Stimulated activated CD4-positive, alpha-beta T cell treated with anti-CD3 and anti-CD28 coated beads, Interleukin-2, amount 100 ng/mL, for 48 hours (primary cell): ENCODE measurements around the gene SCARF2.

Experiments used
- DNase-seq, 2 donors: peaks; one replicate each; pipeline ENCODE4 v3.0.0-alpha.2; 2020

The SCARF2 gene

DNA sequence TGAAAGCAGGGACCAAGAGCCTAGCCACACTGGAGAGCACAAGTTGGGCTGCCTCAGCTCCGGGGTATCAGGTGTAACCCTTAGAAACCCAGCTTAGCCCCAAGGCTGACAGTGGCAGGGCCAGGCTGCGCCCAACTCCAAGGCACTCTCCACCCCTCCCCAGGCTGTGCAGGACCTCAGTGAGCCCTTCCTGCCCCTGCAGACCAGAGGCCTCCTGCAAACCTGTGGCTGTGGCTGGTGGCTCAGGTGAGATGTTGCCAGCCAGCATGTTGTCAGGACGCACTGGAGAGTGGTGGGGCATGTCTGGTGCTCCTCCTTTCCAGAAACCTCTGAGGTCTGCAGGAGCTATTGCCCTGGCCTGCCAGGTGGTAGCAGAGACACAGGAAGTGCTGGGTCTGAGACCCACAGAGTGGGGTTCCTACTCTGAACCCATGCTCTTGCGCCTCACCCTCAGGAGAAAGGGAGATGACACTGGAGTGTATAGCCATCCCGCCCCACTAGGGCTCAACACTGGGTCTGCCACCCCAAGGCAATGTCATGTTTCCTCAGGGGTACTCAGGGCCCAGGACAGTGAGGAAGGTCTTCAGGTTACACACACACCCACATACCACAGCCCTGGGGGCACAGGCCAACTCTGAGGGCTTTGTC is 2.4 kb upstream of the SCARF2 start:
- DNase-seq = no peak

DNA sequence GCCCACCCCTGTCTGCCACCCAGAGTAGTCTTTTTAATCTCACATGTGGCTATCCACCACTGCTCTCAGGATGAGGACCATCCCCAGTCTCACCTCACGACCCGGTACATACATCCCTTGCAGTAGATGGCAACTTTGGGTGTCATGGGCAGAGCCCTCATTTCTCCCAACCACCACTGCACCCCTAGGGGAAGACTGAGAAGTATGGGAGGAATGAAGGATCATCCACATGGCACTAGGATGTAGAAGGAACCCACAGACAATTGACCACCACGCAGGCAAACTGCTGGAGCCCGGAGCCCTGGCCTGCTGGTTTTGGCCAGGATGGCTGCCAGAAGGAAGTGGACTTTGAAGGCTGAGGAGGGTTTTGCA is 1.9 kb upstream of the SCARF2 start:
- no peak for DNase-seq

DNA sequence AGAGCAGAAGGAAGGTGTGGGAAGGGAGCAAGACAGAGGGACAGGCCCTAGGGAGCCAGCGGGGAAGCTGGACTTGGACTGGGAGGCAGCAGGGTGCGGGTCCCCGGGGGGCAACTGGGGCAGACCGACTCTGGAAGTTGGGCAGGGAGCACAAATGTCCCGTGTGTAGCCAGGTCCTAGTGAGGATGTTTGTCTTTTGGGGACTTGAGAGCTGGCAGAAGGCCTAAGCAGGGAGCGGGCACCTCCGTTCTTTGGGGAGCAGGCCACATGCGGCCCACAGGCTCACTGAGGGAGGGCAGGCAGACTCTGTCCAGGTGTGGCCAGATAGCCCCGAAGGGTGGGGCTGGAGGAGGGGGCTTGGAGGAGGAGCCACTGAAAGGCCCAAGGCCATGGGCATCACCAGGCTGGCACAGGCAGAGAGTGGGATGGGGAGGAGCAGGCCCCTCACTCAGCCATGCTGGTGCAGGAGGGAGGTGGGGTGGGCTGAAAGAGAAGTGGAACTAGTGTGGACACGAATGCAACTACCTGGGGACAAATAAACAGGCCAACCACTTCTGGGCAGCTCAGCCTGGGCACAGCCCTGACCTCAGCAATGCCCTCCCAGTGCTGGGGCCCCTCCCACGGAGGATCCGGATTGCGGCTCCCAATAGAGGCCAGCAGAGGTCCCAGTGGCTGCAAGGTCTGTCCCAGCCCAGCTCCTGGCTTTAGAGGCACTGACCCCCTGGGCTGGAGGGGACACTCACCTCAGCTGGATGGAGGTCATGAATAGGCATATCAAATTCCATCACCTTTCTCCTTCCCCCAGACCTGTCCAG is 1.3 kb upstream of the SCARF2 start:
- no peak for DNase-seq

DNA sequence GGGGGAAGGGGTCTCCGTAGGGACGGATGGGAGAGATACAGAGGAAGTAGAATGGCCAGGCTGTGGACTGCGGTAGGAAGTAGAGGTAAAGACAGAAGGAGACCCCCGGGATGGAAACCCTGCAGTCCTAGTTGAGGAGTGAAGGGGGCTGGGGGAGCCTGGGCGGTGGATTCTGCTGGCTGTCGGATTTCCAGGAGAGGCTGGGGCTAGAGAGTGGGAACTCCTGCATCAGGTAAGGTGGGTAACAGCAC is 727 bp upstream of the SCARF2 start:
- no peak for DNase-seq

- DNase-seq = no peak
Observed at GRCh38 chr22:20436768-20437612, 635 bp downstream of the SCARF2 start.

GRCh38 chr22:20436307-20436767 is 1.3 kb downstream of the SCARF2 start:
- DNase-seq = no peak

- DNase-seq = no peak
Observed at GRCh38 chr22:20435436-20436306, 2.0 kb downstream of the SCARF2 start.

- DNase-seq = no peak
Observed at GRCh38 chr22:20434773-20435172, 2.9 kb downstream of the SCARF2 start.

DNA sequence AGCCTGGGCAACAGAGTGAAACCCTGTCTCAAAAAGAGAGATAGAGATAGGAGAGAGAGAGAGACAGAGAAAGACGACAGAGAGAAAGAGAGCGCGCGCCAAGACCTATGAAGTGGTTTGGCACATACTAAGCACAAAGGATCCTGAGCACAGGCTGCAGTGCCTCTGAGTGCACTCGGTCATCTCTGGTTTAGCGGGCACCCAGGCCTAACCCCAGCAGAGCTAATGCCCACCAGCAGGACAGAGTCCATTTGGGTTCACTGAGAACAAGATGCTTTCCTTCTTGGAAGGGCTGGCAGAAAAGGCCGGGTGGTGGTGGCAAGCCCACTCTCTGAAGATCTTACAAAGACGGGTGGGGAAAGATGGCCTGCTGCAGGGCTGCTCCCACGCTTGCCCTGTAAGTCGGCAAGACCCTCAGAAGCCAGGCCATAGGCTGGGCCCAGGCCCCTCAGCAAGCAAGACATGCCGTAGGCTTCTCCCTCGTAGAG is 3.3 kb downstream of the SCARF2 start:
- no peak for DNase-seq

DNA sequence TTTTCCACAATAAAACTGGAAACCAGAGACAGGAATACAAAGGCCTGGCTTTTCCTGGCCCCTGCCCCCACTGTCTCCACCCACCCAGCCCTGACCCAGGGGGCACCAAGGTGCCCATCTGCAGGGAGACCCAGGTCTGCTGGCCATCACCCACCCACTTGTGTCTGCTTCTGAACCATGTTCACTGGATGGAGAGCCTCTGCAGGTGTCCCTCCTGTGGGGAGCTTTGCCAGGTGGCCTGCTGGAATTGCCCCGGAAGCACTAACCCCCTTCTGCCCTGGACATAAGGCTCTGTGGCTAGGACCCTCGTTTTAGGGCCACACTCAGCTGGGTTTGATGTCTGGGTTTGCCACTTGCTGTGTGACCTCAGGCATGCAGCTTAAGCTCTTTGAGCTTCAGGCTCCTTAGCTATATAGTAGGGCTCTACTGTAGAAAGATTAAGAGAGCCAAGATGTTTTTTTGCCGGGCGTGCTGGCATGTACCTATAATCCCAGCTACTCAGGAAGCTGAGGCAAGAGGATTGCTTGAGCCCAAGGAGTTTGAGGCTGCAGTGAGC is 3.9 kb downstream of the SCARF2 start:
- DNase-seq = no peak

DNA sequence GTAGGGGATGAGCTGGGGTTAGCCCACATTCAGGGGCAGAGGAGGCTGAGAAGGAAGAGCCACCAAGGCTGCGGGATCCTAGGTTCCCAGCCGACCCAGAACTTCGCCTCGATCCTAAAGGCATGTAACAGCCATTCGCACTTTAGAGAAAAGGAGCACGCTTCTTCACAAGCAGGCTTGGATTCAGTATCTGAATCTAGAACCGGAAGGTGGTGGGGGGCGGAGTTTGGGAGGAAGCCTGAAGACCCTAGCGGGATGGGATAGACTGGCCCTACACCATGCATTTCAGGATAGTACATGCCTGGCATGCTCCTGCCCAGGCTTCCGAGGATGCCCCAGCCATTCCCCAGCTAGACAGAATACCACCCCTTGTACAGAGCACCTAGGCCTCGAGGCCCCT is 4.4 kb downstream of the SCARF2 start:
- no peak for DNase-seq

DNA sequence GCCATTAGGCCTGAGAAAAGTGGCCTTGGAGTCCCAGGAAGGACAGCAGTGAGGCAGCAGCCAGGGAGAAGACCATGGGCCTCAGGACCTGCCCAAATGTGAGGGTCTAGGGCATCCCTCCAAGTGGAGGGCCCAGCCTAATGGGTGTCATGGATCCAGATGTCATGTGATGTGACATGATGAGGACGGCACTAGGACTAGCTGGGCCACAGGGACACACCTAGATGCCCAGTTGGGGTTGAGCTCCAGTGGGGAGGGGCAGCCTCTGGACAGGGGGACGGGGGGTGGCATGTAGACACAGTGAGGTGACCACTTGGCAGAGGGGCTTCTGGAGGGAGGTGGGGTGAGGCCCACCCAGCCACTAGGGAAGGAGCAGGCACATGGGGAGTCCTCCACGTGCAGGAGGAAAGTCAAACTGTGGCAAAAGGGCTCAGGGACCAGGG is 5.4 kb downstream of the SCARF2 start:
- DNase-seq = no peak

DNA sequence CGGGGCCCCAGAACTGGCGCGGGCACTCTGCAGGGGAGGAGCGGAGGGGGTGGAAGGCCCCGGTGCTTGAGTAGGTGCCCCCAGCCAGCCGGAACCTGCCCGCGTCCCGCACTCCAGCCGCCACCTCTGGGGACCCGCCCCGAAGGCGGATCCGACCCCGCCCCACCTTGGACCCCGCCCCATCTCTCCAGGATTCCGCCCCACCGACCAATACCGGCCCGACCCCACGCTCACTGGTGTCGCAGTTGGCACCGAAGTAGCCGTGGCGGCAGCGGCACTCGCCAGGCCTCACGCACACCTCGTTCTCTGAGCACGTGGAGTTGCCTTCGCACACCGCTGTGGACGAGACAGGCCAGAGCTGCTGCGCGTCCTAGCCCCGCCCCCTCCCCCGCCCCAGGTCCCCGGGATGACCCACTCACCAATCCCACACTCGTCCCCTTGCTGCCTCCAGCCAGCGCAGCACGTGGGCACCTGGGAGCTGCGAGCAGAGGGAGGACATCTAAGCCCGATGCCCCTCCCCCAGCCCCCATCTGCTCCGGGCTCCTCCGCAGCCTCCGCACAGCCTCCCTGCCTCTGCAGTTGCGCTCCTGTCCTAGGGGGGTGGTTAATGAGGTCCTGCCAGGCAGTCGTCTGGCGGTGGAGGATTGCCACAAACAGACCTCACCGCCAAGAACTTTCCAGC is 6.0 kb downstream of the SCARF2 start:
- no peak for DNase-seq

DNA sequence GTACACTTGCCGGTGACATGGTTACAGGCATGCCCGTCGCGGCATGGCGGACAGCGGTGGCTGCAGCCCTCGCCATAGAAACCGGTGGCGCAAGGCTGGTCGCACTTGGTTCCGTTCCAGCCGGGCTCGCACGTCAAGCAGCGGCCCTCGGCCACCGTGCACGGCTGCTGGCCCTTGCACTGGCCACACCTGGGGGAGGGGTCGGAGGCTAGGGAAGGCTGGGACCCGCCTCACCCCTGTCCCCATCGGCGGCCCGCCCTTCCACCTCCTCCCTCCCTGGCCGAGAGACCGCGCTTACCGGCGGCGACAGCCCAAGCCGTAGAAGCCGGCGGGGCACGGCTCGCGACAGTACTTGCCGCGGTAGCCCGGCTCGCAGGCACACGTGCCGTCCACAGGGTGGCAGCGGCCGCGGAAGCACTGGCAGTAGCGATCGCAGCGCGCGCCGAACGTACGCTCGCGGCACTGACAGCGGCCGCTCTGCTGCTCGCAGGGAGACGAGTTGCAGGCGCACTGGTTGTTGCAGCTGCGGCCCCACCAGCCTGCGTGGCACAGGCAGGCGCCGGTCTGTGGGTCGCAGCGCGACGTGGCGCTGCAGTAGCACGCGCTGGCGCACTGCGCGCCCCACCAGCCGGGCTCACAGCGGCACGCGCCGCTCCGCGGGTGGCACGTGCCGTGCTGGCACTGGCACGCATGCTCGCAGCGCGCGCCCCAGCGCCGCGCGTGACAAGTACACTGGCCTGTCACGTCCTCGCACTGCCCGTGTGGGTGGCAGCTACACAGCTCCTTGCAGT is 6.7 kb downstream of the SCARF2 start:
- peak; percentile 37 to 51 for DNase-seq

- DNase-seq = no peak
Observed at GRCh38 chr22:20430101-20430719, 7.4 kb downstream of the SCARF2 start.

- DNase-seq = peak; percentile 72 to 74
Observed at GRCh38 chr22:20429254-20430100, 8.1 kb downstream of the SCARF2 start.

DNA sequence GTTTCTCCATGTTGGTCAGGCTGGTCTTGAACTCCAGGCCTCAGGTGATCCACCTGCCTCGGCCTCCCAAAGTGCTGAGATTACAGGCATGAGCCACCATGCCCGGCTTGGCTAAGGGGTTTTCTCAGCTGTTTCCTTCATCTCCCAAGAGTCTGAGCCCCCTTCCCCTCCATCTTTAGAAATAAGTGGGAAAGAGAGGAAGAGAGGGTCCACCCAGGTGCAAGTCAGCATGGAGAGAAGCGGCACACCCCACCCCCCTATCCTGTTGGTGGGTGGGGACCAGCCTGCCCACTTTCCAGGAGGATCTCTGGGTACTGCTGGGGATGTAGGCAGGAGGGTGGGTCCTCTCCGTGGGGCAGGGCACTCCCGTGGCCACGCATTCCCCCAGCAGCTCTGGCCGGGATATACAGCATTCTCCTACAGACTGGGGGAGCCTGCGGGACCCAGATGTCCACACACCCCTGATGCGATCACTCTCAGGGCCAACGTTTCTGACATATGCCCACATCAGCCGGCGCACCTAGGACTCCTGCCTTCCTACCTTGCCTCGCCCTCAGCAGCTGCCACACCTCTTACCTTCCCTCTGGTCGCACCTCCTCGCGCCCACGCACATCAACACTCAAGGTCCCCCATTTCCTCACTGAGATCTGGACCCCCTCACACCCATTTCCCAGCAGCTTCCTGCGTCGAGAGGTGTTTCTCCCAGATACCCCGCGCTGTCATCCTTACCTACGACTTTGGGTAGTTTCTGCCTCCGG is 8.9 kb downstream of the SCARF2 start:
- DNase-seq = no peak

GRCh38 chr22:20427945-20428417 is 9.6 kb downstream of the SCARF2 start:
- no peak for DNase-seq
